HEK293T (cell line): ENCODE measurements around the gene BBX.
"Not testable (repeated sequence)": the region's sequence is repeated elsewhere in the genome, so short reads cannot be mapped to it uniquely, and the experiment has no call there.

Experiments used
- CTCF ChIA-PET: fragments of 350-600 bp; formaldehyde crosslinking; extraction: SDS; loops from one replicate; lab custom pipeline; 2021; ENCODE audit warnings: antibody characterized with exemption, inconsistent platforms; lab: Yijun Ruan, JAX
- POLR2A ChIA-PET: fragments of 350-600 bp; formaldehyde crosslinking; extraction: SDS; loops from one replicate; lab custom pipeline; 2020; ENCODE audit warnings: antibody characterized with exemption, inconsistent platforms; lab: Yijun Ruan, JAX
- DNase-seq: peaks from one replicate; pipeline ENCODE4 v3.0.0; 2012; ENCODE audit warnings: mixed read lengths; ENCODE audit errors: extremely low spot score
- ARNT ChIP-seq: fragments of 450-650 bp; IDR thresholded peaks from 2 replicates; pipeline ENCODE4 v1.6.1; 2017; ENCODE audit warnings: mild to moderate bottlenecking
- BHLHE40 ChIP-seq: fragments of 450-650 bp; IDR thresholded peaks from 2 replicates; pipeline ENCODE4 v1.6.1; 2016; ENCODE audit warnings: mild to moderate bottlenecking, moderate library complexity, borderline replicate concordance
- CTBP1 ChIP-seq: fragments of 450-650 bp; IDR thresholded peaks from 2 replicates; pipeline ENCODE4 v1.6.1; 2016; ENCODE audit warnings: borderline replicate concordance
- ELF4 ChIP-seq: fragments of 450-650 bp; IDR thresholded peaks from 2 replicates; pipeline ENCODE4 v1.6.1; 2017; ENCODE audit warnings: antibody characterized with exemption
- FOXA1 ChIP-seq: fragments of 450-650 bp; IDR thresholded peaks from 2 replicates; pipeline ENCODE4 v1.6.1; 2016; ENCODE audit warnings: mild to moderate bottlenecking
- FOXK2 ChIP-seq: fragments of 450-650 bp; IDR thresholded peaks from 2 replicates; pipeline ENCODE4 v1.6.1; 2016; ENCODE audit warnings: mild to moderate bottlenecking
- FOXM1 ChIP-seq: fragments of 450-650 bp; IDR thresholded peaks from 2 replicates; pipeline ENCODE4 v1.6.1; 2017; ENCODE audit warnings: mild to moderate bottlenecking, borderline replicate concordance
- HDGF ChIP-seq: fragments of 450-650 bp; IDR thresholded peaks from 2 replicates; pipeline ENCODE4 v1.6.1; 2017; ENCODE audit warnings: antibody characterized with exemption, borderline replicate concordance
- L3MBTL2 ChIP-seq: fragments of 450-650 bp; conservative IDR thresholded peaks from 2 replicates; pipeline ENCODE4 v1.6.1; 2016; ENCODE audit warnings: mild to moderate bottlenecking
- LEF1 ChIP-seq: fragments of 450-650 bp; IDR thresholded peaks from 2 replicates; pipeline ENCODE4 v1.6.1; 2017; ENCODE audit warnings: mild to moderate bottlenecking, borderline replicate concordance
- NFRKB ChIP-seq: fragments of 450-650 bp; IDR thresholded peaks from 2 replicates; pipeline ENCODE4 v1.6.1; 2016; ENCODE audit warnings: mild to moderate bottlenecking, moderate library complexity
- PKNOX1 ChIP-seq: fragments of 450-650 bp; IDR thresholded peaks from 2 replicates; pipeline ENCODE4 v1.6.1; 2016
- SP1 ChIP-seq: fragments of 450-650 bp; IDR thresholded peaks from 2 replicates; pipeline ENCODE4 v1.6.1; 2017
- SUZ12 ChIP-seq: fragments of 450-650 bp; IDR thresholded peaks from 2 replicates; pipeline ENCODE4 v1.6.1; 2016; ENCODE audit warnings: mild to moderate bottlenecking
- TARDBP ChIP-seq: fragments of 450-650 bp; IDR thresholded peaks from 2 replicates; pipeline ENCODE4 v1.6.1; 2016
- ZNF384 ChIP-seq: fragments of 450-650 bp; IDR thresholded peaks from 2 replicates; pipeline ENCODE4 v1.6.1; 2016

BBX gene

DNA sequence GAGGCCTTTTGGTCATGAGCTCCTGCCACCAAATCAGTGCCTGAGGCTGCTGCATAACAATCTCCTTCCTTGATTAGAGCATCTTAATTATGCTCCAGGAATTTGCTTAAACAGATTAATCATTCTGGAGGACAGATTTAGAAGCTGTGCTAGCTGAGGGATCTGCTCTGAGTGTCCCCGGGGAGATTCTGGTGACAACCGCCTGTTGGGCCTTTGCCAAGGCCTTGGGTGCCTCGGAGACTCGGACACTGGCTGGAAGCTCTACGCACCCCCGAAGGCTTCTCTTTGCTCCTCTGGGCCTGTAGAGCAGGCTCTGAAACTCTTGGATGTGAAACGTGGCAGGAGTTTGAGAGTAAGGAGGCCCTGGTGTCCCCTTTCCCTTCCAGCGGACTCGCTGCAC lies 304.0 kb downstream of the BBX start:
- TF ChIP-seq LEF1: no peak
- no peak for TF ChIP-seq FOXM1
- TF ChIP-seq ARNT: no peak
- TF ChIP-seq BHLHE40: no peak
- no peak for TF ChIP-seq NFRKB
- no peak for TF ChIP-seq FOXK2
- TF ChIP-seq HDGF: no peak
- no peak for TF ChIP-seq FOXA1
- TF ChIP-seq SP1: no peak
- TF ChIP-seq ZNF384: no peak
- no peak for TF ChIP-seq TARDBP
- no peak for TF ChIP-seq PKNOX1
- TF ChIP-seq L3MBTL2: no peak
- TF ChIP-seq CTBP1: no peak
- no peak for TF ChIP-seq SUZ12
- no peak for TF ChIP-seq ELF4
- CTCF ChIA-PET: no interaction called here

DNA sequence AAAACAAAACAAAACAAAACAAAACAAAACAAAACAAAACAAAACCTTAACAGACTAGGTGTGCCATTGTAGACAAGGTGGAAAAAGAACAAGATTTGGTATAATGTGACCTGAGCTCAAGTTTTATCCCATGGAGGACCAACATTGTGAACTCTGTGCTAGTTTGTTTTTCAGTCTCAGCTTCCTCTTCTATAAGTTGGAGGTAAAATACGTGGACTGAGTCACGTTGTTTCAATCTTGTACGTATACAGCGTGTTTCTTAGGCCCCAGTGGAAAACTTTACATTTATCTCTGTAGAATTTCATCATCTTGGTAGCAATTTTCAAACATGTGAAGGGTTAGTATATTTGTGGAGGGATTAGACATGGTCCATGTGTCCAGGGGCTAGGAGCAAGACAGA lies 306.4 kb downstream of the BBX start:
- TF ChIP-seq SUZ12 (no peak), L3MBTL2 (no peak), ZNF384 (no peak), BHLHE40 (no peak), FOXK2 (no peak), SP1 (no peak), HDGF (no peak), ELF4 (no peak), FOXM1 (no peak), TARDBP (no peak), ARNT (no peak), LEF1 (no peak), FOXA1 (no peak), PKNOX1 (no peak), NFRKB (no peak), CTBP1 (no peak)
- DNase-seq: no peak
- ChIA-PET CTCF (no interaction called here), POLR2A (no interaction called here)

More for the DNA sequence above, 304.0 kb downstream of the BBX start:
- DNase-seq: no peak
- POLR2A ChIA-PET: no interaction called here

GRCh38 chr3:107831590-107831989 lies 308.8 kb downstream of the BBX start:
- POLR2A ChIA-PET: no interaction called here
- no peak for DNase-seq

GRCh38 chr3:107833043-107833442 lies 310.3 kb downstream of the BBX start:
- POLR2A ChIA-PET: interaction anchor here (0.9 kb wide), 1 partner anchor 402 kb away, joined by 3 read pairs; no protein-coding TSS in a partner anchor
- CTCF ChIA-PET: interaction anchor here (1.2 kb wide), 1 partner anchor 94 kb away, joined by 3 read pairs; no protein-coding TSS in a partner anchor
- DNase-seq: no peak
- no peak for TF ChIP-seq PKNOX1
- no peak for TF ChIP-seq TARDBP
- no peak for TF ChIP-seq ZNF384
- no peak for TF ChIP-seq FOXM1
- TF ChIP-seq NFRKB: no peak
- TF ChIP-seq SUZ12: no peak
- TF ChIP-seq ARNT: no peak
- no peak for TF ChIP-seq SP1
- no peak for TF ChIP-seq HDGF

More at GRCh38 chr3:107831590-107831989, 308.8 kb downstream of the BBX start:
- CTCF ChIA-PET: interaction anchor here (0.6 kb wide), 1 partner anchor 15 kb away, joined by 3 read pairs; no protein-coding TSS in a partner anchor
- no peak for TF ChIP-seq HDGF
- no peak for TF ChIP-seq NFRKB
- no peak for TF ChIP-seq FOXM1
- TF ChIP-seq PKNOX1: no peak
- no peak for TF ChIP-seq ARNT
- TF ChIP-seq SUZ12: no peak
- TF ChIP-seq LEF1: no peak
- no peak for TF ChIP-seq ZNF384
- TF ChIP-seq L3MBTL2: no peak
- TF ChIP-seq TARDBP: no peak
- TF ChIP-seq SP1: no peak
- no peak for TF ChIP-seq CTBP1
- TF ChIP-seq FOXA1: no peak
- TF ChIP-seq ELF4: no peak
- TF ChIP-seq BHLHE40: no peak

GRCh38 chr3:107833722-107834416 lies 311.1 kb downstream of the BBX start:
- CTCF ChIA-PET: interaction anchor here (1.2 kb wide), 1 partner anchor 93 kb away, joined by 3 read pairs; no protein-coding TSS in a partner anchor
- no peak for DNase-seq
- TF ChIP-seq LEF1 (no peak), FOXM1 (no peak), ELF4 (no peak), SP1 (no peak), SUZ12 (no peak), ZNF384 (no peak), ARNT (no peak), HDGF (no peak), FOXK2 (no peak), PKNOX1 (no peak), NFRKB (no peak), BHLHE40 (no peak), FOXA1 (no peak), CTBP1 (no peak), L3MBTL2 (no peak), TARDBP (no peak)
- POLR2A ChIA-PET: no interaction called here

DNA sequence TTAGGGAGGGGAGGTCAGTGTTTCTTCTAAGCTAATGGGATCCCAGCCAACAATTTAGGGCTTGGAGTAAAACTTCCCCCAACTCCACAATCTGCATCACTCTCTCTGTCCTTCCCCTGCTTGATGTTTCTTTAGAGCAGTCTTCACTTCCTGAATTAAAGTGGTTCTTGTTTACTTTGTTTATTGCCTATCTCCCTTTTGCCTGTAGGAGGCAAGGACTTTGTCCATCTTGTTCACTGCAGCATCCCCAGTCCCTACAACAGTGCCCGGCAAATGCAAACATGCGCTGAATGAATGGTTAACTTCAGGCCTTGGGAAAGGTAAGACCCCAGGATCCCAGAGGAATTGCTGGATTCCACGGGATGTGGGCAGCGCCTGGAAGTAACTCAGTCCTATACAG lies 312.2 kb downstream of the BBX start:
- CTCF ChIA-PET: not testable (repeated sequence)

More for the DNA sequence above, 312.2 kb downstream of the BBX start:
- DNase-seq, POLR2A ChIA-PET: not testable (repeated sequence)
